Parathyroid adenoma (tissue), 2 donors: ENCODE measurements around the gene AVPR2.

Experiments
- H2AFZ ChIP-seq: fragments of 300-600 bp; sonication (generic); one replicate; pipeline ENCODE4 v1.7.0; 2017; ENCODE audit warnings: antibody characterized with exemption, mild to moderate bottlenecking
- H3K27ac ChIP-seq: fragments of 300-600 bp; sonication (generic); one replicate; pipeline ENCODE4 v1.7.0; 2017
- H3K27me3 ChIP-seq: fragments of 300-600 bp; sonication (generic); one replicate; pipeline ENCODE4 v1.7.0; 2017; ENCODE audit warnings: low read length; ENCODE audit not compliant: control insufficient read depth, insufficient read depth
- H3K36me3 ChIP-seq: fragments of 300-600 bp; sonication (generic); one replicate; pipeline ENCODE4 v1.7.0; 2017; ENCODE audit warnings: low read length; ENCODE audit not compliant: control insufficient read depth, insufficient read depth
- H3K4me1 ChIP-seq: fragments of 300-600 bp; sonication (generic); one replicate; pipeline ENCODE4 v1.7.0; 2017; ENCODE audit warnings: control low read depth
- H3K4me2 ChIP-seq: fragments of 300-600 bp; sonication (generic); one replicate; pipeline ENCODE4 v1.7.0; 2017; ENCODE audit warnings: low read length
- H3K4me3 ChIP-seq: fragments of 300-600 bp; sonication (generic); one replicate; pipeline ENCODE4 v1.7.0; 2017; ENCODE audit warnings: low read depth, low read length
- H3K79me2 ChIP-seq: fragments of 300-600 bp; sonication (generic); one replicate; pipeline ENCODE4 v1.7.0; 2017; ENCODE audit warnings: control low read depth
- H3K9ac ChIP-seq: fragments of 300-600 bp; sonication (generic); one replicate; pipeline ENCODE4 v1.7.0; 2017; ENCODE audit warnings: mild to moderate bottlenecking
- H3K9me3 ChIP-seq: fragments of 300-600 bp; sonication (generic); one replicate; pipeline ENCODE4 v1.7.0; 2017; ENCODE audit warnings: low read length; ENCODE audit not compliant: control insufficient read depth
- TF ChIP-seq, protein P1 (sequence below): fragments of 300-600 bp; sonication (generic); IDR thresholded peaks from one replicate; pipeline ENCODE4 v1.7.0; 2017; ENCODE audit warnings: antibody characterized with exemption, mild to moderate bottlenecking
- donor health status: primary hyperparathyroidism.

AVPR2 gene

DNA sequence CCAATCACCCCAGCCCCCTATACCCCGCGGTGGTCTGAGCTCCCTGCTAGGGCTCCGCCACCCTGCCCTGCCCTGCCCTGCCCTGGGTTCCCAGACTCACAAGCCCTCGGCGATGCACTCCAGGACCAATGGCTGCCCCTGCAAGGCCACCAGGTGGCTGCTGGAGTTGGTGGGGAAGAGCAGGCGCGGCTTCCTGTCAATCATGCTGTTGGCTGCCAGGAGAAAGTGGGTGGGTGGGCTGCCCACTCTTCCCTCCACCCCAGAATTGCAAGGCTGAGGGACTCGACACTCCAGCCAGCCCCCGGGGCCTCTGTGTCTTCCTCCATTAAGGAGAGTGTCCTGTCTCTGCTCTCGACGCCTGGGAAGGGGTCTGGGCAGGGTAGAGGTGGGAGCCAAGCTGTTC is 34.2 kb upstream of the AVPR2 start:
- Histone ChIP-seq H2AFZ (no peak overlapping the region), H3K9ac (no peak overlapping the region), H3K27me3 (no peaks in the 10 kb centered on the region), H3K4me1 (no peaks in the 10 kb centered on the region), H3K79me2 (no peaks in the 10 kb centered on the region), H3K4me3 (no peak overlapping the region), H3K9me3 (no peaks in the 10 kb centered on the region), H3K4me2 (no peak overlapping the region), H3K27ac (no peak overlapping the region), H3K36me3 (no peaks in the 10 kb centered on the region)
- TF ChIP-seq, protein P1, sequence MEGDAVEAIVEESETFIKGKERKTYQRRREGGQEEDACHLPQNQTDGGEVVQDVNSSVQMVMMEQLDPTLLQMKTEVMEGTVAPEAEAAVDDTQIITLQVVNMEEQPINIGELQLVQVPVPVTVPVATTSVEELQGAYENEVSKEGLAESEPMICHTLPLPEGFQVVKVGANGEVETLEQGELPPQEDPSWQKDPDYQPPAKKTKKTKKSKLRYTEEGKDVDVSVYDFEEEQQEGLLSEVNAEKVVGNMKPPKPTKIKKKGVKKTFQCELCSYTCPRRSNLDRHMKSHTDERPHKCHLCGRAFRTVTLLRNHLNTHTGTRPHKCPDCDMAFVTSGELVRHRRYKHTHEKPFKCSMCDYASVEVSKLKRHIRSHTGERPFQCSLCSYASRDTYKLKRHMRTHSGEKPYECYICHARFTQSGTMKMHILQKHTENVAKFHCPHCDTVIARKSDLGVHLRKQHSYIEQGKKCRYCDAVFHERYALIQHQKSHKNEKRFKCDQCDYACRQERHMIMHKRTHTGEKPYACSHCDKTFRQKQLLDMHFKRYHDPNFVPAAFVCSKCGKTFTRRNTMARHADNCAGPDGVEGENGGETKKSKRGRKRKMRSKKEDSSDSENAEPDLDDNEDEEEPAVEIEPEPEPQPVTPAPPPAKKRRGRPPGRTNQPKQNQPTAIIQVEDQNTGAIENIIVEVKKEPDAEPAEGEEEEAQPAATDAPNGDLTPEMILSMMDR, result no peak

DNA sequence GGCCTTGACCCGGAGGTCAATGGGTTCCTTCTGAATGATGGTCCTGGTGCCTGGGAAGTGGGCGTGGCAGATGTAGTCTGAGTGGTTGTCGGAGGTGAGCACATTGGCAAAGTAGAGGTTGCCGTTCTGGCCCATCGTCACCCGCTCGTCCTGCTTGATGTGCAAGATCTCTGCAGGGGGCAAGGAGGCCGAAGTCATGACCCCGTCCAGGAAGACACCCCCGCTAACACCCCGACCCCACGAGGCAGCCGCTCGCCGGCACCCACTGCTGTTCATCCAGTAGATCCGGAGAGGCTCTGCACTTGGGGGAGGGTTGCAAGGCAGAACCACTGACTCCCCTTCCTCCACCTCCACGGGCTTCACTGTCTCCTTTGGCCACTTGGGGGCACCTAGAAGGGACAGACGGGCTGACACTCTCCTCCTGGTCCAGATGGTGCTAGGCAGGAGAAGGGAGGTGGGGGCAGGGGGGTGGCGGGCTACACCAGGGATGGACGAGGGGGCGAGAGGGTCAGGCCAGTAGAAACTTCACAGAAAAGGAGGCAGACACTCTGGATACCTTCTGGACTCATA is 33.6 kb upstream of the AVPR2 start:
- H3K79me2 ChIP-seq, result no peaks in the 10 kb centered on the region
- H3K4me3 ChIP-seq, result no peak overlapping the region
- no peak overlapping the region for H2AFZ ChIP-seq
- no peaks in the 10 kb centered on the region for H3K9me3 ChIP-seq
- TF ChIP-seq, protein P1, result no peak
- no peaks in the 10 kb centered on the region for H3K4me1 ChIP-seq
- no peak overlapping the region for H3K27ac ChIP-seq
- H3K36me3 ChIP-seq, result no peaks in the 10 kb centered on the region
- H3K4me2 ChIP-seq, result no peak overlapping the region
- no peak overlapping the region for H3K9ac ChIP-seq
- H3K27me3 ChIP-seq, result no peaks in the 10 kb centered on the region

DNA sequence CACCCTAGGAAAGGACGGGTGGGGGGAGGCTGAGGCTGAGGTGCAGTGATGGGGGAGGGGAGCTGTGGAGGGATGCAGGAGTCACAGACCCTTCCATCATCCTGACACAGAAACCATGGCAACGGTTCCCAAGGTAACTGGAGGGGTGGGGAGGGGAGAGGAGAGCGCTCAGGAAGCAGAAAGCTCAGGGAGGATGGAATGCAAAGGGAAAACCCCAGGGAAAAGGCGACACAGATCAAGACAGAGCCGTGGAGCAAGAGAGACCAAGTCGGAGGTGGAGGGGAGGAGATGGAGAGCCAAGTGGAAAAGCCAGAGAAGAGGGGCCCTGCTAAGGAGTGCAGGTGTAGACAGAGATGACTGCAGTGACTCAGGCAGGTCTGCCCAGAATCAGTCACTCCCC is 33.0 kb upstream of the AVPR2 start:
- Histone ChIP-seq H3K4me3 (no peak overlapping the region), H3K9ac (no peak overlapping the region), H2AFZ (no peak overlapping the region), H3K79me2 (no peaks in the 10 kb centered on the region), H3K4me1 (no peaks in the 10 kb centered on the region), H3K27ac (no peak overlapping the region), H3K27me3 (no peaks in the 10 kb centered on the region), H3K9me3 (no peaks in the 10 kb centered on the region), H3K4me2 (no peak overlapping the region), H3K36me3 (no peaks in the 10 kb centered on the region)
- TF ChIP-seq, protein P1, result no peak

DNA sequence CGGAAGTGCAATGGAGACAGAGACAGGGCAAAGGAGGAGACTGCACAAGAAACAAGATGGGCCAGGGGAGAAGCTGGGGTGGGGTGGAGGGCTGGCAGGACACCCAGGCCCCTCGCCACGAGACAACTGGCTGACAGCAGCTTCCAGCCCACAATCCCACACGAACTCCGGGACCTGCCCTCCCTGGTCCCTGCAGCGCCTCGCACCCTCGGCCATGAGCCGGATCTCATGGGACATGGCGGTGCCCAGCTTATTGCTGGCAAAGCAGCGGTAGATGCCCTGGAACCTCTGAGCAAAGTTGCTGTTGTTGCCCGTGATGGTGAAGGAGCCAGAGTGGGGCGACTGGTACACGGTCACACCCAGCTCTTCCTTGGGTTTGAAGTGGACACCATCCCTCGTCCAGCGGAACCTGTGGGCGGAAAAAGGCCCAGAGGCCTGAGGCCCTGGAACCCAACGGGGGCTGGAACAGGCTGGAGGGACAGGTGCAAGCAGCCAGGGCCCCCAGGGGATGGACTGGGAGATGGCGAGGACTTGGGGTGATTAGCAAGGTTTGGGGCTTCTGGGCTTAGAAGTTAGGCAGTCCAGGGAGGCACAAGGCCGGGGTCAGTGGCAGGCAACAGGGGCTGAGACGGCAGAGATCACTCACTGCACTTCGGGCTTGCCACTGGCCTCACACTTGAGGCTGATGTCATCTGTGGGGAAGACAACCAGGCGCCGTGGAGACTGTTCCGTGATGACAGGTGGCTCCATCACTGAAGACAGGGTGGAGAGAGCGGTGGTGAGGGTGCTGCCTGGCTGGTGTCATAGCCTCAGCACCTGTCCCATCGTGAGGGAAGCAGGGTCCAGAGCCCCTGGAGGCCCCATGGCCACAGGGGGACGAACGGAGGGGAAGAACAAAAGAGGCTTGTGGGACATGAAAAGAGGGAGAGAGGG is 32.3 kb upstream of the AVPR2 start:
- Histone ChIP-seq H3K27ac (no peak overlapping the region), H3K4me2 (no peak overlapping the region), H3K4me3 (no peak overlapping the region), H3K9ac (no peak overlapping the region), H3K27me3 (no peaks in the 10 kb centered on the region), H3K9me3 (no peaks in the 10 kb centered on the region), H2AFZ (no peak overlapping the region), H3K36me3 (no peaks in the 10 kb centered on the region), H3K79me2 (no peaks in the 10 kb centered on the region), H3K4me1 (no peaks in the 10 kb centered on the region)
- TF ChIP-seq, protein P1, result no peak
